ENCODE measurements around the gene RCBTB2.
A peak's percentile ranks its signal among the peaks of the same experiment; 100 is the strongest.

Gene RCBTB2

GRCh38 chr13:48574041-48574796 lies 41.3 kb upstream of the RCBTB2 start:
- Histone ChIP-seq H3K27ac (ENCODE audit: insufficient read depth, low read length, poor library complexity, severe bottlenecking) (no peak overlapping the region), H3K27me3 (replicated peaks; ENCODE audit: control insufficient read depth, insufficient read depth, low read length, poor library complexity, severe bottlenecking) (no peaks in the 10 kb centered on the region), H3K4me1 (ENCODE audit: control insufficient read depth, insufficient read depth, low read length, poor library complexity, severe bottlenecking) (peaks cover 19% of the 10 kb centered on the region), H3K4me3 (ENCODE audit: insufficient read depth, low read depth, low read length, poor library complexity, severe bottlenecking) (no peak overlapping the region), H3K9me3 (ENCODE audit: control insufficient read depth, low read length) (no peaks in the 10 kb centered on the region), H3K36me3 (ENCODE audit: control insufficient read depth, insufficient read depth, low read length) (no peaks in the 10 kb centered on the region)
- DNase-seq, result no peak

GRCh38 chr13:48573213-48574007 lies 40.5 kb upstream of the RCBTB2 start:
- no peaks in the 10 kb centered on the region for H3K9me3 ChIP-seq (ENCODE audit: control insufficient read depth, low read length)
- H3K27me3 ChIP-seq (replicated peaks; ENCODE audit: control insufficient read depth, insufficient read depth, low read length, poor library complexity, severe bottlenecking), result no peaks in the 10 kb centered on the region
- H3K36me3 ChIP-seq (ENCODE audit: control insufficient read depth, insufficient read depth, low read length), result no peaks in the 10 kb centered on the region
- DNase-seq, result no peak
- H3K4me3 ChIP-seq (ENCODE audit: insufficient read depth, low read depth, low read length, poor library complexity, severe bottlenecking), result no peak overlapping the region
- no peak overlapping the region for H3K27ac ChIP-seq (ENCODE audit: insufficient read depth, low read length, poor library complexity, severe bottlenecking)
- peaks cover 19% of the 10 kb centered on the region for H3K4me1 ChIP-seq (ENCODE audit: control insufficient read depth, insufficient read depth, low read length, poor library complexity, severe bottlenecking)

- no peak for DNase-seq
These were observed 38.4 kb upstream of the RCBTB2 start for GRCh38 chr13:48571126-48571913.

GRCh38 chr13:48570216-48570828 lies 37.4 kb upstream of the RCBTB2 start:
- Histone ChIP-seq H3K4me1 (ENCODE audit: control insufficient read depth, insufficient read depth, low read length, poor library complexity, severe bottlenecking) (peaks cover 19% of the 10 kb centered on the region), H3K4me3 (ENCODE audit: insufficient read depth, low read depth, low read length, poor library complexity, severe bottlenecking) (no peak overlapping the region), H3K9me3 (ENCODE audit: control insufficient read depth, low read length) (no peaks in the 10 kb centered on the region), H3K36me3 (ENCODE audit: control insufficient read depth, insufficient read depth, low read length) (no peaks in the 10 kb centered on the region), H3K27me3 (replicated peaks; ENCODE audit: control insufficient read depth, insufficient read depth, low read length, poor library complexity, severe bottlenecking) (no peaks in the 10 kb centered on the region), H3K27ac (ENCODE audit: insufficient read depth, low read length, poor library complexity, severe bottlenecking) (no peak overlapping the region)
- no peak for DNase-seq

More at GRCh38 chr13:48571126-48571913, 38.4 kb upstream of the RCBTB2 start:
- Histone ChIP-seq H3K4me1 (ENCODE audit: control insufficient read depth, insufficient read depth, low read length, poor library complexity, severe bottlenecking) (peaks cover 19% of the 10 kb centered on the region), H3K27ac (ENCODE audit: insufficient read depth, low read length, poor library complexity, severe bottlenecking) (no peak overlapping the region), H3K9me3 (ENCODE audit: control insufficient read depth, low read length) (no peaks in the 10 kb centered on the region), H3K36me3 (ENCODE audit: control insufficient read depth, insufficient read depth, low read length) (no peaks in the 10 kb centered on the region), H3K27me3 (replicated peaks; ENCODE audit: control insufficient read depth, insufficient read depth, low read length, poor library complexity, severe bottlenecking) (no peaks in the 10 kb centered on the region), H3K4me3 (ENCODE audit: insufficient read depth, low read depth, low read length, poor library complexity, severe bottlenecking) (peak overlapping the region; percentile 36)

GRCh38 chr13:48569104-48569666 lies 36.3 kb upstream of the RCBTB2 start:
- no peaks in the 10 kb centered on the region for H3K27me3 ChIP-seq (replicated peaks; ENCODE audit: control insufficient read depth, insufficient read depth, low read length, poor library complexity, severe bottlenecking)
- H3K4me1 ChIP-seq (ENCODE audit: control insufficient read depth, insufficient read depth, low read length, poor library complexity, severe bottlenecking), result peaks cover 19% of the 10 kb centered on the region
- no peak overlapping the region for H3K4me3 ChIP-seq (ENCODE audit: insufficient read depth, low read depth, low read length, poor library complexity, severe bottlenecking)
- H3K9me3 ChIP-seq (ENCODE audit: control insufficient read depth, low read length), result no peaks in the 10 kb centered on the region
- no peaks in the 10 kb centered on the region for H3K36me3 ChIP-seq (ENCODE audit: control insufficient read depth, insufficient read depth, low read length)
- no peak for DNase-seq
- H3K27ac ChIP-seq (ENCODE audit: insufficient read depth, low read length, poor library complexity, severe bottlenecking), result no peak overlapping the region

GRCh38 chr13:48568370-48569103 lies 35.7 kb upstream of the RCBTB2 start:
- no peaks in the 10 kb centered on the region for H3K9me3 ChIP-seq (ENCODE audit: control insufficient read depth, low read length)
- no peaks in the 10 kb centered on the region for H3K27me3 ChIP-seq (replicated peaks; ENCODE audit: control insufficient read depth, insufficient read depth, low read length, poor library complexity, severe bottlenecking)
- H3K27ac ChIP-seq (ENCODE audit: insufficient read depth, low read length, poor library complexity, severe bottlenecking), result no peak overlapping the region
- no peaks in the 10 kb centered on the region for H3K36me3 ChIP-seq (ENCODE audit: control insufficient read depth, insufficient read depth, low read length)
- no peak for DNase-seq
- H3K4me1 ChIP-seq (ENCODE audit: control insufficient read depth, insufficient read depth, low read length, poor library complexity, severe bottlenecking), result peaks cover 20% of the 10 kb centered on the region
- H3K4me3 ChIP-seq (ENCODE audit: insufficient read depth, low read depth, low read length, poor library complexity, severe bottlenecking), result no peak overlapping the region

GRCh38 chr13:48567515-48568369 lies 34.9 kb upstream of the RCBTB2 start:
- H3K27ac ChIP-seq (ENCODE audit: insufficient read depth, low read length, poor library complexity, severe bottlenecking), result no peak overlapping the region
- DNase-seq, result no peak

GRCh38 chr13:48564056-48564455 lies 31.2 kb upstream of the RCBTB2 start:
- Histone ChIP-seq H3K27me3 (replicated peaks; ENCODE audit: control insufficient read depth, insufficient read depth, low read length, poor library complexity, severe bottlenecking) (no peaks in the 10 kb centered on the region), H3K4me3 (ENCODE audit: insufficient read depth, low read depth, low read length, poor library complexity, severe bottlenecking) (no peak overlapping the region), H3K27ac (ENCODE audit: insufficient read depth, low read length, poor library complexity, severe bottlenecking) (no peak overlapping the region), H3K9me3 (ENCODE audit: control insufficient read depth, low read length) (no peaks in the 10 kb centered on the region), H3K36me3 (ENCODE audit: control insufficient read depth, insufficient read depth, low read length) (no peaks in the 10 kb centered on the region), H3K4me1 (ENCODE audit: control insufficient read depth, insufficient read depth, low read length, poor library complexity, severe bottlenecking) (peaks cover 26% of the 10 kb centered on the region)
- DNase-seq, result no peak

More at GRCh38 chr13:48567515-48568369, 34.9 kb upstream of the RCBTB2 start:
- no peaks in the 10 kb centered on the region for H3K36me3 ChIP-seq (ENCODE audit: control insufficient read depth, insufficient read depth, low read length)
- H3K27me3 ChIP-seq (replicated peaks; ENCODE audit: control insufficient read depth, insufficient read depth, low read length, poor library complexity, severe bottlenecking), result no peaks in the 10 kb centered on the region
- H3K9me3 ChIP-seq (ENCODE audit: control insufficient read depth, low read length), result no peaks in the 10 kb centered on the region
- peaks cover 25% of the 10 kb centered on the region for H3K4me1 ChIP-seq (ENCODE audit: control insufficient read depth, insufficient read depth, low read length, poor library complexity, severe bottlenecking)
- H3K4me3 ChIP-seq (ENCODE audit: insufficient read depth, low read depth, low read length, poor library complexity, severe bottlenecking), result no peak overlapping the region

Measured in effector memory CD4-positive, alpha-beta T cell (primary cell).